ENCODE data around the gene AAK1.

DNA sequence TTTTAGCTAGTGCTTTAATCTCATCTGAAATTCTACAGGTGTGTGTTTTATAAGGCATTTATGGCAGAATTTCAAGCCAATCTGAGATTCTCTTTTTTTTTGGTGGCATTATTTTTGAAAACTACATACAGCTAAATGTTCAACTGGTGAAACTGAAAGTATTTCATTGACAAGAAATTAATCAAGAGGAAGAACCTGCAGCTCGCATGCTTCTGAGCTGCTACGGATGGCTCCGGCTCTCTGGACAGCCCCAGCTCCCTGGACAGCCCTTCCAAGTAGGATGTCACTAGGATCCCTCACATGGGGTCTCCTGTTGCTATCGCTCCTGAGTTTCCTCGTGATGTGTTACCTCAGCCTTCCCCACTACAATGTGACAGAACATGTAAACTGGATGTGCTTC, 46.4 kb downstream of the AAK1 start:
- TF ChIP-seq RFX1 (IDR thresholded peaks at IDR 0.05) = no peak
- TF ChIP-seq GABPA (IDR thresholded peaks at IDR 0.05; ENCODE audit: low read depth, low read length) = no peak
- TF ChIP-seq GABPA (CRISPR knock-in tag; IDR thresholded peaks at IDR 0.05; ENCODE audit: low read depth) = no peak
- TF ChIP-seq ZNF101 (CRISPR knock-in tag; IDR thresholded peaks at IDR 0.05; ENCODE audit: borderline replicate concordance, low read depth) = no peak
- TF ChIP-seq ZNF317 (CRISPR knock-in tag; IDR thresholded peaks at IDR 0.05) = no peak
- TF ChIP-seq, protein P1, sequence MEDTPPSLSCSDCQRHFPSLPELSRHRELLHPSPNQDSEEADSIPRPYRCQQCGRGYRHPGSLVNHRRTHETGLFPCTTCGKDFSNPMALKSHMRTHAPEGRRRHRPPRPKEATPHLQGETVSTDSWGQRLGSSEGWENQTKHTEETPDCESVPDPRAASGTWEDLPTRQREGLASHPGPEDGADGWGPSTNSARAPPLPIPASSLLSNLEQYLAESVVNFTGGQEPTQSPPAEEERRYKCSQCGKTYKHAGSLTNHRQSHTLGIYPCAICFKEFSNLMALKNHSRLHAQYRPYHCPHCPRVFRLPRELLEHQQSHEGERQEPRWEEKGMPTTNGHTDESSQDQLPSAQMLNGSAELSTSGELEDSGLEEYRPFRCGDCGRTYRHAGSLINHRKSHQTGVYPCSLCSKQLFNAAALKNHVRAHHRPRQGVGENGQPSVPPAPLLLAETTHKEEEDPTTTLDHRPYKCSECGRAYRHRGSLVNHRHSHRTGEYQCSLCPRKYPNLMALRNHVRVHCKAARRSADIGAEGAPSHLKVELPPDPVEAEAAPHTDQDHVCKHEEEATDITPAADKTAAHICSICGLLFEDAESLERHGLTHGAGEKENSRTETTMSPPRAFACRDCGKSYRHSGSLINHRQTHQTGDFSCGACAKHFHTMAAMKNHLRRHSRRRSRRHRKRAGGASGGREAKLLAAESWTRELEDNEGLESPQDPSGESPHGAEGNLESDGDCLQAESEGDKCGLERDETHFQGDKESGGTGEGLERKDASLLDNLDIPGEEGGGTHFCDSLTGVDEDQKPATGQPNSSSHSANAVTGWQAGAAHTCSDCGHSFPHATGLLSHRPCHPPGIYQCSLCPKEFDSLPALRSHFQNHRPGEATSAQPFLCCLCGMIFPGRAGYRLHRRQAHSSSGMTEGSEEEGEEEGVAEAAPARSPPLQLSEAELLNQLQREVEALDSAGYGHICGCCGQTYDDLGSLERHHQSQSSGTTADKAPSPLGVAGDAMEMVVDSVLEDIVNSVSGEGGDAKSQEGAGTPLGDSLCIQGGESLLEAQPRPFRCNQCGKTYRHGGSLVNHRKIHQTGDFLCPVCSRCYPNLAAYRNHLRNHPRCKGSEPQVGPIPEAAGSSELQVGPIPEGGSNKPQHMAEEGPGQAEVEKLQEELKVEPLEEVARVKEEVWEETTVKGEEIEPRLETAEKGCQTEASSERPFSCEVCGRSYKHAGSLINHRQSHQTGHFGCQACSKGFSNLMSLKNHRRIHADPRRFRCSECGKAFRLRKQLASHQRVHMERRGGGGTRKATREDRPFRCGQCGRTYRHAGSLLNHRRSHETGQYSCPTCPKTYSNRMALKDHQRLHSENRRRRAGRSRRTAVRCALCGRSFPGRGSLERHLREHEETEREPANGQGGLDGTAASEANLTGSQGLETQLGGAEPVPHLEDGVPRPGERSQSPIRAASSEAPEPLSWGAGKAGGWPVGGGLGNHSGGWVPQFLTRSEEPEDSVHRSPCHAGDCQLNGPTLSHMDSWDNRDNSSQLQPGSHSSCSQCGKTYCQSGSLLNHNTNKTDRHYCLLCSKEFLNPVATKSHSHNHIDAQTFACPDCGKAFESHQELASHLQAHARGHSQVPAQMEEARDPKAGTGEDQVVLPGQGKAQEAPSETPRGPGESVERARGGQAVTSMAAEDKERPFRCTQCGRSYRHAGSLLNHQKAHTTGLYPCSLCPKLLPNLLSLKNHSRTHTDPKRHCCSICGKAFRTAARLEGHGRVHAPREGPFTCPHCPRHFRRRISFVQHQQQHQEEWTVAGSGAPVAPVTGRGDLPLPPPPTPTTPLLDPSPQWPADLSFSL (CRISPR knock-in tag; IDR thresholded peaks at IDR 0.05) = no peak
- no peak for TF ChIP-seq ZNF143 (CRISPR knock-in tag; IDR thresholded peaks at IDR 0.05)
- TF ChIP-seq, protein P2, sequence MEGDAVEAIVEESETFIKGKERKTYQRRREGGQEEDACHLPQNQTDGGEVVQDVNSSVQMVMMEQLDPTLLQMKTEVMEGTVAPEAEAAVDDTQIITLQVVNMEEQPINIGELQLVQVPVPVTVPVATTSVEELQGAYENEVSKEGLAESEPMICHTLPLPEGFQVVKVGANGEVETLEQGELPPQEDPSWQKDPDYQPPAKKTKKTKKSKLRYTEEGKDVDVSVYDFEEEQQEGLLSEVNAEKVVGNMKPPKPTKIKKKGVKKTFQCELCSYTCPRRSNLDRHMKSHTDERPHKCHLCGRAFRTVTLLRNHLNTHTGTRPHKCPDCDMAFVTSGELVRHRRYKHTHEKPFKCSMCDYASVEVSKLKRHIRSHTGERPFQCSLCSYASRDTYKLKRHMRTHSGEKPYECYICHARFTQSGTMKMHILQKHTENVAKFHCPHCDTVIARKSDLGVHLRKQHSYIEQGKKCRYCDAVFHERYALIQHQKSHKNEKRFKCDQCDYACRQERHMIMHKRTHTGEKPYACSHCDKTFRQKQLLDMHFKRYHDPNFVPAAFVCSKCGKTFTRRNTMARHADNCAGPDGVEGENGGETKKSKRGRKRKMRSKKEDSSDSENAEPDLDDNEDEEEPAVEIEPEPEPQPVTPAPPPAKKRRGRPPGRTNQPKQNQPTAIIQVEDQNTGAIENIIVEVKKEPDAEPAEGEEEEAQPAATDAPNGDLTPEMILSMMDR (CRISPR knock-in tag; IDR thresholded peaks at IDR 0.05) = no peak
- TF ChIP-seq, protein P3, sequence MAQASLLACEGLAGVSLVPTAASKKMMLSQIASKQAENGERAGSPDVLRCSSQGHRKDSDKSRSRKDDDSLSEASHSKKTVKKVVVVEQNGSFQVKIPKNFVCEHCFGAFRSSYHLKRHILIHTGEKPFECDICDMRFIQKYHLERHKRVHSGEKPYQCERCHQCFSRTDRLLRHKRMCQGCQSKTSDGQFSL (CRISPR knock-in tag; IDR thresholded peaks at IDR 0.05) = no peak
- no peak for TF ChIP-seq MAFK (conservative IDR thresholded peaks at IDR 0.05 in 1 of 2, IDR thresholded peaks at IDR 0.05 in 1 of 2; ENCODE audit: low read length in 2 of 2)
- TF ChIP-seq ETV5 (CRISPR knock-in tag; IDR thresholded peaks at IDR 0.05; ENCODE audit: borderline replicate concordance) = no peak
- no peak for TF ChIP-seq FOXM1 (CRISPR knock-in tag; IDR thresholded peaks at IDR 0.05)
- TF ChIP-seq TEAD3 (CRISPR knock-in tag; optimal IDR thresholded peaks at IDR 0.05; ENCODE audit: borderline replicate concordance) = no peak
- no peak for TF ChIP-seq NR2C2 (CRISPR knock-in tag; IDR thresholded peaks at IDR 0.05; ENCODE audit: borderline replicate concordance)
- no peak for TF ChIP-seq SP2 (CRISPR knock-in tag; IDR thresholded peaks at IDR 0.05)
